Thyroid gland (tissue), 4 donors: ENCODE results near the gene CPE.

Experiments used
- POLR2A ChIP-seq, 2 donors: fragments of 450-650 bp; IDR thresholded peaks; one replicate each; pipeline ENCODE4 v1.6.1; 2017; ENCODE audit warnings: antibody characterized with exemption in 2 of 2, mild to moderate bottlenecking in 2 of 2, moderate library complexity in 1 of 2
- TF ChIP-seq, protein P1 (sequence below), 6 experiments: fragments of 200-600 bp in 3 of 6; fragments of 450-650 bp in 3 of 6; sonication (generic) in 3 of 6; IDR thresholded peaks; one replicate each; pipeline ENCODE4 v1.5.1; 2016 to 2019; ENCODE audit warnings: antibody characterized with exemption in 6 of 6, mild to moderate bottlenecking in 2 of 6, inconsistent platforms in 1 of 6, moderate library complexity in 1 of 6

DNA sequence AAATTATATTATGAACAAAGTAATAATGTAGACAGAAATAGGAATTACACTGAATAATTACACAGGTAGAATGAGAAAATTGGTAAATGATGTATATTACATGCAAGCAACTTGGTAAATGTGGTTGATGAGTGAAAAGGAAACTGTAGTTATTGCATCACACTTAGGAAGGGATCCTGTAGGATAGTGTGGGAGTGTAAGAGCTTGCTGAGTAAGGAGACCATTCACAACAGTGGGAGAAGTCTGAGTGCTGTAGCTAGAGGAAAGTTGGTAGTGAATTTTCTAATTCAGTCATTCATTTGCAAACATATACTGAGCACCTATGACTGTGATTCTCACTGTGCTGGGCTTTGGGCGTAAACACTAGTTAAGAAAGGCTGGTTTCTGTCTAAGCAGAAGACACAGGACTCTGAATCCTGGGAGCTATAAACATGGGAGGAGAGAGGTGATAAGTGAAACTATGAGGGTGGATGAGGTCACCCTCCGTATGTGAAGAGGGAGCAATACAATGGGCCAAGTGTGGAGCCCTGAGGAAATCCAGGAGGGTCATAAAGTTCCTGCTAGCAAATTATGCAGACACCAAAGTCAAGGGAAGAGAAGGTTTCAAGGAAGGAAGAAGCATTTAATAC, 14.2 kb upstream of the CPE start:
- TF ChIP-seq, protein P1, sequence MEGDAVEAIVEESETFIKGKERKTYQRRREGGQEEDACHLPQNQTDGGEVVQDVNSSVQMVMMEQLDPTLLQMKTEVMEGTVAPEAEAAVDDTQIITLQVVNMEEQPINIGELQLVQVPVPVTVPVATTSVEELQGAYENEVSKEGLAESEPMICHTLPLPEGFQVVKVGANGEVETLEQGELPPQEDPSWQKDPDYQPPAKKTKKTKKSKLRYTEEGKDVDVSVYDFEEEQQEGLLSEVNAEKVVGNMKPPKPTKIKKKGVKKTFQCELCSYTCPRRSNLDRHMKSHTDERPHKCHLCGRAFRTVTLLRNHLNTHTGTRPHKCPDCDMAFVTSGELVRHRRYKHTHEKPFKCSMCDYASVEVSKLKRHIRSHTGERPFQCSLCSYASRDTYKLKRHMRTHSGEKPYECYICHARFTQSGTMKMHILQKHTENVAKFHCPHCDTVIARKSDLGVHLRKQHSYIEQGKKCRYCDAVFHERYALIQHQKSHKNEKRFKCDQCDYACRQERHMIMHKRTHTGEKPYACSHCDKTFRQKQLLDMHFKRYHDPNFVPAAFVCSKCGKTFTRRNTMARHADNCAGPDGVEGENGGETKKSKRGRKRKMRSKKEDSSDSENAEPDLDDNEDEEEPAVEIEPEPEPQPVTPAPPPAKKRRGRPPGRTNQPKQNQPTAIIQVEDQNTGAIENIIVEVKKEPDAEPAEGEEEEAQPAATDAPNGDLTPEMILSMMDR (IDR thresholded peaks at IDR 0.05): no peak
- no peak for TF ChIP-seq POLR2A (IDR thresholded peaks at IDR 0.05)
